HS-27A (cell line): ENCODE data around the gene S100A6.
"Not testable (repeated sequence)": the region's sequence is repeated elsewhere in the genome, so short reads cannot be mapped to it uniquely, and the experiment has no call there.

Experiments
- DNase-seq: peaks from one replicate; pipeline ENCODE4 v3.0.0-alpha.2; 2012; ENCODE audit warnings: low read depth, missing footprints

Gene S100A6

DNA sequence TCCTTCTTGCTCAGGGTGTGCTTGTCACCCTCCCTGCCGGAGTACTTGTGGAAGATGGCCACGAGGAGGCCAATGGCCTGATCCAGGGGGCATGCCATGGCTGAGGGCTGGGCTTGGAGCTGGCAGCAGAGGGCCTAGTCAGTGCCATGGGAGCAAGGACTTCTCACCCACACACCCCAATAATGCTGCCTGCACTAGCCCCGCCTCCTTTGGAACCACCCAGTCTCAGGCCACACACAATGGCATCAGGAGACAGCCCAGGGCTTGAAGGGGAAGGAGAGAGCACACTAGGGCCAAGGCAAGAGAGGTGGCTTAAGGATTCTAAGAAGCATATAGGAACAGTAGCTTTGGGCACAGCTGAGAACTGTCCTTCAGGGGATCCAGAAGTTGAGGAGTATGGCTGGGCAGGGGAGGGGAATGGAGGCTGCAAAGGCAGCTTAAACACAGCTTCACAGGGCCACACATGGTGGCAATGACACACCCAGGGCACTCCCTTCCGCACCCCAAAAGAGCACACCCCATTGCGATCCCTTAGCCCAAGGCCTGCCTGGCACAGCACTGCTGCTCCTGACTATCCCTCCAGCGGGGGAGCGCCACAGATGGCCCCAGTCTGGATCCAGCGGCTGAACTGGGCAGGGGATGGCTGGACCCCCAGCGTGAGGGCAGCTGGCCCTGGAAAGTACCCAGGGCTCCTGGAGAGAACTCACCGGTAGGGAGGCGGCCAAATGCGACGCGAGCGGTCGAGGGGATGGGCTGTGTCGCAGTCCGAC lies at the start of gene S100A6:
TSS of gene S100A6 (minus strand) at position 750 of the 770 bp plus-strand sequence. CDS start at position 98, 652 bp downstream.
- DNase-seq, result no peak

DNA sequence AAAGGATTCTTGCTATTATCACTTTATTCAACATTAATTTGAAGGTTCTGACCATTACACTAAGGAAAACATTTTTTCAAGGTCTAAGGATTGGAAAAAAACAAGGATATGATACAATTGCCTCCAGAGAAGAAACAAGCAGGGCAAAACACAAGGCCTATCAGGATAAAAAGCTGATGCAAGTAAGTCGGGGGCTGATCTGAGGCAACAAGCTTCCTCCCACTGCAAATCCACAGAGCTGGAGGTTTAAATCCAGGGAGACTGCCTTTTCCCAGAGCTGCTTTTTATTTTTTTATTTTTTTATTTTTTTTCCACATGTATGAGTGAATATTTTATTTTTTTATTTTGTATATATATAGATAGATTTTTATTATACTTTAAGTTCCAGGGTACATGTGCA lies 49.2 kb upstream of the S100A6 start:
- DNase-seq, result no peak

DNA sequence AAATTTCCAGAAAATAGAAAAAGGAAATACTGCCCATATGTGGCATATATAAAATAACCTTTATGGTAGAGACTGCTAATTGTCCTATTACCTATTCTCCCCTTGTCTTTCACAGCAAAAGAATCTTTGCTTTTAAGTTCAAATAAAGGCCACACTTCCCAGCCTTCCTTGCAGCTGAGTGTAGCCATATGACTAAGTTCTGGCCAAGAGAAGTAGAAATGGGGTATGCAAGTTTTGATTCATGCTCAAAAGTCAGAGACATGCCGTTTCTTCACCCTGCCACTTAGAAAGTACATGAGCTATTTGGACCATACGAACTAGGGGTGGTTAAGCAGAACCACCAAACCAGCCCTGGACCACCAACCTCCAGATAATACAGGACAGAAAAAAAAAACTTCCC lies 48.2 kb upstream of the S100A6 start:
- no peak for DNase-seq

DNA sequence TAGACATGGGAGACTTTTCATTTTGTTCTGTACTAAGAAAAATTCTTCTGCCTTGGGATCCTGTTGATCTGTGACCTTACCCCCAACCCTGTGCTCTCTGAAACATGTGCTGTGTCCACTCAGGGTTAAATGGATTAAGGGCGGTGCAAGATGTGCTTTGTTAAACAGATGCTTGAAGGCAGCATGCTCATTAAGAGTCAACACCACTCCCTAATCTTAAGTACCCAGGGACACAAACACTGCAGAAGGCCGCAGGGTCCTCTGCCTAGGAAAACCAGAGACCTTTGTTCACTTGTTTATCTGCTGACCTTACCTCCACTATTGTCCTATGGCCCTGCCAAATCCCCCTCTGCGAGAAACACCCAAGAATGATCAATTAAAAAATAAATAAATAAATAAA lies 47.7 kb upstream of the S100A6 start:
- not testable (repeated sequence) for DNase-seq

DNA sequence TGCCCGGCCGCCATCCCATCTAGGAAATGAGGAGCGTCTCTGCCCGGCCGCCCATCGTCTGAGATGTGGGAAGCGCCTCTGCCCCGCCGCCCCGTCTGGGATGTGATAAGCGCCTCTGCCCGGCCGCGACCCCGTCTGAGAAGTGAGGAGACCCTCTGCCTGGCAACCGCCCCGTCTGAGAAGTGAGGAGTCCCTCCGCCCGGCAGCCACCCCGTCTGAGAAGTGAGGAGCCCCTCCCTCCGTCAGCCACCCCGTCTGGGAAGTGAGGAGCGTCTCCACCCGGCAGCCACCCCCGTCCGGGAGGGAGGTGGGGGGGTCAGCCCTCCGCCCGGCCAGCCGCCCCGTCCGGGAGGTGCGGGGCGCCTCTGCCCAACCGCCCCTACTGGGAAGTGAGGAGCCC lies 47.0 kb upstream of the S100A6 start:
- not testable (repeated sequence) for DNase-seq

DNA sequence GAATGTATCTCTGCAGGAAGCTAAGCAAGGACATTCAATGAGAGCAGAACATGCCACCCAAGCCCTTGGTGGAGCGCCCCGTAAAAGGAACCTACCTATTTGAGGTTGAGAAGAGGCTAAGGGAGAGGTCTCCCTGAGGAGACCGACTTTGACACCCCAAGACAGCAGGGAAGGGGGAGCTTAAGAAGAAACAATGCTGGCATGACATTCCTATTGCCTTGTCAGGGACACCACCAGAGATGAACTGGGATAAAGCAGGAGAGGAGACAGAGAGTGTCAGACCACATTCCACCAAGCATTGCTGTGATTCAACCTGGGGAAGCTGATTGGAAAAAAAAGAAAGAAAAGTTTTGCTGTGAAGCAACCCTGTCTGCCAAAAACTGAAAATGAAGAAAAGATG lies 43.1 kb upstream of the S100A6 start:
- no peak for DNase-seq

DNA sequence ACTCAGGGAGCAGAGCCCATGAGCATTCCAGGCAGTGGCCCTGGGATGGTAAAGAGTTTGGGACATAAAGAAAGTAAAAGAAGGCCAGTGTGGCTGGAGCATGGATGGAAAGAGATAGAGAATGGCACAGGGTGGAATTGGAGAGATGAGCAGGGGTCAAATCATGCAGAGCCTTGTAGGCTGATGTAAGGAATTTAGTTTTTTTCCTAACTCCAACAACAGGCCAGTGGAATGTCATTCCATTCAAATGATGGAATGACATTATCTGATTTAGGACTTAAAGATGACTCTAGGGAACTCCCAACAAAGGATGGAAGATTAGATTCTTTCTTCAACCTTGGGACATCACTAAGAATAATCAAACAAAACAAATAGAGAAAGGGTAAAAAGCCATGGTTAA lies 42.7 kb upstream of the S100A6 start:
- DNase-seq, result no peak

DNA sequence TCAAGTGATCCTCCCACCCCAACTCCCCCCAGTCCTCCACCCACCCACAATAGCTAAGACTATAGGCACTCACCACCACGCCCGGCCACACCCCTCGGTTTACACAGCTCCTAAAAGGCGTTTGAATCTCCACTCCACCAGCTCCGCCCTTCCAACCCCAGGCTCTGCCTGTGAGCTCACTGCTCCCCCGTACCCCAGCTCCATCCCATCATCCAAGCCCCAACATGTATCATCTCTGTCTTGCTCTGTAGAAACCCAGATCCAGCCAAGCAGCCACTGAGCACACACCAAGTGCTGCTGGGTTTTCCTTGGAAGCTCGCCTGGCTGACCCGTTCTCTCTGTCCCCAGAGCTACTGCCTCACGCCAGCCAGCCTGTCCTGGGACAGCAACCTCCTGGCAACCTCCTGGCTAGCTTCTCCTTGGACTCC lies 41.8 kb upstream of the S100A6 start:
- no peak for DNase-seq

DNA sequence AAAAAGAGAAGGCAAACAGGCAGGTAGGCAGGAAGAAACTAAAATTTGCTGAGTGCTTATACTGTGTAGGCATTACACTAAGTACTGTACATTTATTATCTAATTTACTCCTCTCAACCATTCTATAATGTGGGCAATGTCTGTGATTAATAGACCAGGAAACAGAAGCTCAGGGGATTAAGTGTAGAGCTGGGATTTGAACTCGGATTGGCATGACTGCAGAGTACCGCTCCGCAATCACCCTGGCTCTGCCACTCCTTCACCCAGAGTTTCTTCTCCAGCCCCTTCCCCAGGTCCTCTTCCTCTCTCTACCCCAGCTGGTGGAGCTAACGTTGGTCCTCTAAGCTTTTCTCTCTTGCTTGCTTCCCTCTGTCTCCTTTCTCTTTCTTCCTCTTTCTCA lies 41.3 kb upstream of the S100A6 start:
- no peak for DNase-seq

DNA sequence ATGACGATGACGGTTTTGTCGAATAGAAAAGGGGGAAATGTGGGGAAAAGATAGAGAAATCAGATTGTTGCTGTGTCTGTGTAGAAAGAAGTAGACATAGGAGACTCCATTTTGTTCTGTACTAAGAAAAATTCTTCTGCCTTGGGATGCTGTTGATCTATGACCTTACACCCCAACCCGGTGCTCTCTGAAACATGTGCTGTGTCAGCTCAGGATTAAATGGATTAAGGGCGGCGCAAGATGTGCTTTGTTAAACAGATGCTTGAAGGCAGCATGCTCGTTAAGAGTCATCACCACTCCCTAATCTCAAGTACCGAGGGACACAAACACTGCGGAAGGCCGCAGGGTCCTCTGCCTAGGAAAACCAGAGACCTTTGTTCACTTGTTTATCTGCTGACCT lies 39.7 kb upstream of the S100A6 start:
- DNase-seq, result not testable (repeated sequence)

DNA sequence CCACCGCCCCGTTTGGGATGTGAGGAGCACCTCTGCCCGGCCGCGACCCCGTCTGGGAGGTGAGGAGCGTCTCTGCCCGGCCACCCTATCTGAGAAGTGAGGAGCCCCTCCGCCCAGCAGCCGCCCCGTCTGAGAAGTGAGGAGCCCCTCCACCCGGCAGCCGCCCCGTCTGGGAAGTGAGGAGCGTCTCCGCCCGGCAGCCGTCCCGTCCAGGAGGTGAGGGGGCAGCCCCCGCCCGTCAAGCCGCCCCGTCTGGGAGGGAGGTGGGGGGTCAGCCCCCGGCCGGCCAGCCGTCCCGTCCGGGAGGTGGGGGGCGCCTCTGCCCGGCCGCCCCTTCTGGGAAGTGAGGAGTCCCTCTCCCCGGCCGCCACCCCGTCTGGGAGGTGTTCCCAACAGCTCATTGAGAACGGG lies 39.3 kb upstream of the S100A6 start:
- DNase-seq, result not testable (repeated sequence)

DNA sequence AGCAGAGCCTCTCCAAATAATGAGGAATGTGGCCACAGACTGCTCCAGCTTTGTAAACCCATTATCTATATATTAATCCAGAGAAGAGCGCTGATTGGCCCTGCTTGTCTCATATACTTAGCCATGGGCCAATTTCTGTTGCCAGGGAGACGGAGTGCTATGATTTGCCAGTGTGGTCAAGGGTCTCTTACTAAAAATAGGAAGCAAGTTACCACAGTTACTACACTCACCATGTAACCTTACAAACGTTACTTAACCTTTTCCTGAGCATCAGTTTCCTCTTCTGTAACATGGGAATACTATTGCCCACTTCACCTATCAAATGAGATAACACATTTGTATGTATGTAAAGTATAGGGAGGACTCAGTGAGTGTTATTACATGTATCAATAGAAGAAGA lies 37.6 kb upstream of the S100A6 start:
- no peak for DNase-seq

DNA sequence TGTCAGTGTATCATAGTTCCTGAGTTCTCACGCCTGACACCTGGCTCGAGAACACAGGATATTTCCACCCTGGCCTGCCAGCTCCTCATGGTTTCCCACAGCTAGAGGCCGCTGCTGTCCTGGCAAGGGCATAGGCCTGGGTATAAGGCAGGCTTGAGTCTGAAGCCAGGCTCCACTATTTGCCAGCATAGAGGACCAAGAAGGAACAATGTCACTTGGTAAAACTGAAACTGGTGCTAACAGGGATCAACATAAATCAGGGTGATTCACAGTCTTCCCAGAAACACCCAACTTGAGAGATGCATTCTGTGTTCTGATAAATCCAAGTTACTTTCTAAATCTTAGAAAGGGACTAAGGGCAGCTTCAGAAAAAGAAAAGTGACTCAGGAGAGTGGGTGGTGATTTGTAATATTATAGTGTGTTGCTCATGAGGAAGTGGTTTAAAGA lies 36.8 kb upstream of the S100A6 start:
- DNase-seq, result no peak

DNA sequence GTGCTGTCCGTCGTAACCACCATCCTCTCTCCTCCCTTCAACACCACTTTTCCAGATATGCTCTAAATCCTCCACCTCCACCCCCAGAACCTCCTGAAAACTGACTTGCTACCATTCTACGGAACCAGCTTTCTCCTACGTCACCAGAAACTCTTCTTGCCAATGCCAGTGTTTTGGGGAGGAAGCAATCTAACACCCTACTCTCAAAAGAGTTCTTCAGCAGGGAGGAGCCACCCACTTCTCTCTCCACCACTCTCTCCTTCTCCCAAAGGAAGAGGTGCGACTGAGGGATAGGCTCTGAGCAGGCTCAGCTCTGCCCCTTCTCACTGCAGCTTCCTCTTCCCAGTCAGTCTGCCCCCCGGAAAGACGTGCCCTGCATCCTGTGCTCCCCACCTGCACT lies 35.9 kb upstream of the S100A6 start:
- no peak for DNase-seq

DNA sequence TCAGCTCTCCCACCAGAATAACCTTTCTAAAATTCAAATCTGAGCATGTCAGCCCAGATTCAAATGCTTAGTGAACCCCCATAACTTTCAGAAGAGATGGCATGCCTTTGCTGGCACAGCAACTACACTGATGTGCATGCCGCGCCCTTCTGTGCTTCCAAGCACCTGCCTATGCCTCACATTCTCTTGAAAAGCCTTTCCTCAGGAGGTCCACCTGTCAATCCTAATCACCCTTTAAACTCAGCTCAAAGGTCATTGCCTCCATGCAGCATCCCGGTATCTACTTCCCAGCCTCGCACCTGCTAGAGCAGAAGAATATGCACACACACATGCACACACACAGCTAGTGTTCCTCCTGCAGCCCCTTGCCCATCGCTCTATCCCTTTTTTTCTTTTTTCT lies 35.1 kb upstream of the S100A6 start:
- DNase-seq, result no peak

DNA sequence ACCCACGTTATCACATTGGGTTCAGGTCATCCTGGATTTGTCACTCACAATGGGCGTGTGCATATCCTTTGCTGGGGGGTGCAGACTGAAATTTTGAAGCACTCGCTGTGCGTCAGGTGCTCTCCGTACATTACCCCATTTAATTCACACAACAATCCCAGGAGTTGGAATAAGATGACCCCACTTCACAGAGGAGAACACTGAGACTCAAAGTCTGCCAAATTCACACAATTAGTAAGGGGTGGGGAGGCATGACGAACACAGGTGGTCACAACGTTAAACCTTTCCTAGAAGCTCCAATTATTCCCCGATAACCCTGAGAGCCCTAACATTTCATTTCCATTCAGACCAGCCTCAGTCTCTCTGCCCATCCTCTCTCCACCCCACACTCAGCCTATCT lies 33.7 kb upstream of the S100A6 start:
- DNase-seq, result no peak

DNA sequence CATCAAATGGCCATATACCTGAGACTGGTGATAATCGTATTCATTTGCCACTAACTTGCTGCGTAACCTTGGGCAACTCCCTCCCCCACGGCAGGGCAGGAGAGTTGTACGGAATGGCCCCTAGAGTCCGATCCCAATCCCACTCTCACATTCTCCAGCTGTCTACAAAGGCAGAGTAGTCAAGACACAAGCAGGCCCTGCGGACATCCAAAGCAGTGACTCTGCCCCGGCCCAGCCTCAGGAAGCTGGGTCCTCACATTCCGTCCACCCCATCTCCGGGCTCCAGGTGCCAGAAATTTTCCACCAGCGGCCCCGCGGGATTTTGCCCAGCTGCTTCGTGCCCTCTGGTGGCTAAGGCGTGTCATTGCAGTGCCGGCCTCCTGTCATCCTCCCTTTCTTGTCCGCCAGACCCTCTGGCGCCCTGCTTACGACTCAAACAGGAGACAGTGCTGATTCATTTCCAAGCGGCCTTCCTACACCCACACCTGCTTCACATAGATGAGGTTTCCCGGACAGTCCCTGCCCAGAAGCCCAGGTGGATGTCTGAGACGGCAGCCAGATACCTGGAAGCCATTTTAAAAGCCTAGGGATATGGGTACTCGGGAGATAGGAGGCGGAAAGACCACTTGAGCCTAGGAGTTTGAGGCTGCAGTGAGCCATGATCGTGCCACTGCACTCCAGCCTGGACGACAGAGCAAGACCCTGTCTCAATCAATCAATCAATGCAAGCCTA lies 32.7 kb upstream of the S100A6 start:
- peak; percentile 73 for DNase-seq

DNA sequence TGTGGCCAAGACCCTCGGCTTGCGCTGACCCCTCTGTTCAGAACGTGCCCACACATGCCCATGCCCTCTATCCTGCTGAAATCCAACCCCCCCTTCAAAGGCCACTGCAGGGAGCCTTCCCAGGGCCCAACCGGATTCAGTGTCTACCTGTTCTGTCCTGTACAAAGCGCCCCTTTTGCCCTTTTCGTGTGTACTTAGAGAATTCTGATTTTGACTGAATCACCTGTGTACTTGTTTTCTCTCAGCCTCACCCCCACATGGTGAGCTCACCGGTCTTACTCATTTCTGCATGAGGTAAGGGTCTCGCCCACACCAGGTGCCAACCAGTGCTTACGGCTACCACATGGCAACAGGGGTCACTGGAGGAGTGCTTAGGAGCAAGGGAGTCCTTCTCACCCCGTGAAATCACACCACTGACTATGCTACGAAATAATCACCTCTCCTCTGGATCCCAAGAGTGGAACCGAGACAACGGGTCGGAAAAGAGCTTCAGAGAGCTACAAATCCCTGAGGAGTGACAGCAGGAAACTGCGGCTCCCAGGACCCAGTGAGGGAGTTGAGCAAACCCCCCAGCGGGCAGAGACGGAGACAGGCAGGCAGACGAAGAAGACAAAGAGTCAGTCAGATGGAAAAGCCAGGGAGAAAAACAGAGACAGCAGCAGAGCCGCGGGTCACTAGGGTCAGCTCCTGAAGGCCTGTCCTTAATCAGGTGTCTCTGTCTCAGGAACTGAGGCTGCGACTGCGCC lies 32.0 kb upstream of the S100A6 start:
- DNase-seq, result no peak

DNA sequence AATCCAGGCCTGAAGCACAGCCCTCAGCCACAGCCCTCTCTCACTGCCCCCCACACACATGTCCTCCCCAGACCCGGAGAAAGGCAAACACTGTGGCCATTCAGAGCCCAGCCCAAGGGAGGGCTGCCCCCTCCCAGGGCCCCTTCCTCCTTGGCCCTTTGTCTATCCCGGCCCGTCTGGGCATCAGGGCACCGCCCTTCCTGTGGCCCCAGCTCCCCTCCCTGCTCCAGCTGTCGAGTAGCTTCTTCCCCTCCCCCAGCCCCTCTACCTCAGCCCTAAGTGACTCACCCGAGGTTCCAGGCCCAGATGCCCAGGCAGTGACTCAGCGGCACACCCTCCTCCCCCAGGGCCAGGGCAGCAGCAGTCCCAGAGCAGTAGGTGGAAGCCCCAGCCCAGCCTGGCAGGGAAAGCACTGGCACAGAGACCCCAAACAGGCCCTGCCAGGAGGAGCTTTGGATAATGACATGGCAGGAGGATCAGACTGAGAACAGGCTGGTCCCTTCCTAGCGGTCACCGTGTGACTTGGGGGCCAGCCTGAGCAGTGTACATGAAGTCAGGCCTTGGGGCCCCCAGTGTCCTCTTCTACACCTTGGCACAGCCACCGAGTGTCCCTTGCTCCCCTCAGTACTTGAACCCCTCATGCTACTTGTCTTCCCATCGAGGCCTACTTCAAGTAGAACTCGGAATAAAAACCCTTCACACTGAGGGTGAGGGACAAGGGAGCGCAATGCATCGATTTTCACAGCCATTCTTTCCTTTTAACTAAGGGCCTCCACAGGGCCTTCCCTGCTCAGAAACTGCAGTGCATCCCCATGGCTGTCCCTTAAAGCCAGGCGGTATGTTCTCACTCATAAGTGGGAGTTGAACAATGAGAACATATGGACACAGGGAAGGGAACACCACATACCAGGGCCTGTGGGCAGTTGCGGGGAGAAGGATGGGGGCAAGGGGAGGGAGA lies 30.9 kb upstream of the S100A6 start:
- peak; percentile 97 for DNase-seq

DNA sequence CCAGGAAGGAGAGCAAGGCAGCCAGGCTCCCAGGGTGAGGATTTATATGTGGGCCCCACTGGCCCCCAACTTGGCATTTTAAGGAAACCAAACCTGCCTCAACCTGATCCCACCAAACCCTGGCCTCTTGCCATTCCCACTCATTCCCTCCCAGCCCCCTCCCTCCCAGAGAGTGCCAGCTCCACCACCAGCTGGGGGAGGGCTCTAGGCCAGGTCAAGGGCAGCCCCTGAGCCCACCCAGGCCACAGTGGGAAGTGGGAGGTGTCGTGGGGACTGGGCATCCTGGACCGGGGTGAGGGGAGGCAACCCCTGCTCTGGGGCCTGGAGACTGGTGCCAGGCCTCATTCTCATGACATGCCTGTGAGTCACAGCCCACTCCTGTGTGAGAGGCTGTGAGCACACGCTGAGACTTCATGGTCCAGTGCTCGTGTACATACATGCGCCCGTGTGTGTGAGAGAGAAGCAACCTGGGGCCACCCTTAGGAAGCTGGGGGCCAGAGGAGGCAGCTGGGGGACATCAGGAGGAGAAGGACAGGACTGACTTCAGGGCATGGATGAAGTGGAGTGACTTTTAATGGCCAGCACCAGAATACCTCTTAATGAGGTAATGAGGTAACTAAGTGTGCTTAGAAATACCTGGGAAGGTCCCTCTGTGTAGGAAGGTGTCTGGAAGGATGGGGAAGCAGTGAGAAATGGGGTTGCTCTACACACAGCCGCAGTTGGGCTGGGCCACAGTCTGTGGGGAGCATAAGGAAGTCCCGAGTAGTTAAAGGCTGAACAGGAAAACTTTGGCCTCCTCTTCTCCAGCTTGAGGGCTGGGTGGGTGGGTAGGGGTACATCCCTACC lies 30.0 kb upstream of the S100A6 start, which contains the start of gene S100A2:
TSS of gene S100A2 (minus strand) at position 316 of the 846 bp plus-strand sequence. CDS start 1,967 bp downstream, outside the sequence.
- peak; percentile 90 for DNase-seq
